ENCODE results near the gene P2RX4. TPM values are rescaled to one million over a fixed set of nuclear protein-coding genes. Genes with fewer than 3 reads are reported as not detected.
"Not testable (repeated sequence)": the region's sequence is repeated elsewhere in the genome, so short reads cannot be mapped to it uniquely, and the experiment has no call there.

Gene P2RX4
- total RNA-seq, 1 donor from 2014 or later, result 11.4 TPM

- DNase-seq, result no peak
Observed at GRCh38 chr12:121223292-121224285, 13.7 kb downstream of the P2RX4 start.

GRCh38 chr12:121224591-121224990 lies 14.7 kb downstream of the P2RX4 start:
- DNase-seq, result no peak

GRCh38 chr12:121226399-121226798 lies 16.5 kb downstream of the P2RX4 start:
- no peak for DNase-seq

GRCh38 chr12:121226871-121227270 lies 16.9 kb downstream of the P2RX4 start:
- DNase-seq, result not testable (repeated sequence)

GRCh38 chr12:121227294-121227693 lies 17.4 kb downstream of the P2RX4 start:
- DNase-seq, result no peak

GRCh38 chr12:121228919-121229665 lies 19.2 kb downstream of the P2RX4 start:
- no peak for DNase-seq

- peak; percentile 75 for DNase-seq
Observed at GRCh38 chr12:121229826-121230537, 20.1 kb downstream of the P2RX4 start.

- no peak for DNase-seq
Observed at GRCh38 chr12:121230538-121230907, 20.6 kb downstream of the P2RX4 start.

GRCh38 chr12:121232163-121232562 lies 22.2 kb downstream of the P2RX4 start:
- DNase-seq, result no peak

GRCh38 chr12:121232977-121233627 lies 23.2 kb downstream of the P2RX4 start:
- no peak for DNase-seq

- DNase-seq, result no peak
Observed at GRCh38 chr12:121233628-121234020, 23.7 kb downstream of the P2RX4 start.

- no peak for DNase-seq
Observed at GRCh38 chr12:121236776-121237175, 26.8 kb downstream of the P2RX4 start.

GRCh38 chr12:121237415-121237814 lies 27.5 kb downstream of the P2RX4 start:
- DNase-seq, result no peak

- no peak for DNase-seq
Observed at GRCh38 chr12:121238086-121238485, 28.2 kb downstream of the P2RX4 start.

- DNase-seq, result peak; percentile 27
Observed at GRCh38 chr12:121238604-121239350, 28.8 kb downstream of the P2RX4 start.

GRCh38 chr12:121239351-121240061 lies 29.6 kb downstream of the P2RX4 start:
- DNase-seq, result peak; percentile 66

- no peak for DNase-seq
Observed at GRCh38 chr12:121240062-121240420, 30.1 kb downstream of the P2RX4 start.

GRCh38 chr12:121240484-121241101 lies 30.7 kb downstream of the P2RX4 start:
- DNase-seq, result peak; percentile 89

GRCh38 chr12:121241156-121241970 lies 31.4 kb downstream of the P2RX4 start:
- DNase-seq, result peak; percentile 50

Data from tongue (tissue), 2 donors.